Vagina (tissue), 2 donors: ENCODE data around the gene TYR. TPM values are rescaled to one million over a fixed set of nuclear protein-coding genes. Genes with fewer than 3 reads are reported as not detected.

Source experiments
- DNase-seq, 2 donors: peaks; one replicate each; pipeline ENCODE4 v3.0.0-alpha.2; 2017; ENCODE audit errors: extremely low spot score in 2 of 2
- H3K27ac ChIP-seq: fragments of 200-600 bp; sonication (generic); one replicate; pipeline ENCODE4 v1.5.1; 2019
- H3K27me3 ChIP-seq: fragments of 200-600 bp; sonication (generic); one replicate; pipeline ENCODE4 v1.5.1; 2019
- H3K36me3 ChIP-seq, 2 donors: fragments of 200-600 bp; sonication (generic); one replicate each; pipeline ENCODE4 v1.5.1; 2017 to 2019
- H3K4me1 ChIP-seq: fragments of 200-600 bp; sonication (generic); one replicate; pipeline ENCODE4 v1.5.1; 2019
- H3K4me3 ChIP-seq, 2 donors: fragments of 200-600 bp; sonication (generic); 1 replicate in 1 of 2; 2 replicates in 1 of 2; pipeline ENCODE4 v1.5.1; 2016 to 2019
- H3K9me3 ChIP-seq: fragments of 200-600 bp; sonication (generic); one replicate; pipeline ENCODE4 v1.5.1; 2019
- CTCF ChIP-seq, 3 experiments: fragments of 450-650 bp in 2 of 3; fragments of 200-600 bp in 1 of 3; sonication (generic) in 1 of 3; IDR thresholded peaks; one replicate each; pipeline ENCODE4 v1.5.1; 2017 to 2019; ENCODE audit warnings: antibody characterized with exemption in 3 of 3, mild to moderate bottlenecking in 2 of 3, moderate library complexity in 2 of 3
- POLR2A ChIP-seq, 2 donors: fragments of 450-650 bp; IDR thresholded peaks; one replicate each; pipeline ENCODE4 v1.6.1; 2017; ENCODE audit warnings: antibody characterized with exemption in 2 of 2, mild to moderate bottlenecking in 2 of 2, moderate library complexity in 2 of 2
- POLR2AphosphoS5 ChIP-seq, 2 donors: sonication (generic); formaldehyde crosslinking; IDR thresholded peaks; one replicate each; pipeline ENCODE4 v1.9.0; 2017; ENCODE audit warnings: antibody characterized with exemption in 2 of 2, mild to moderate bottlenecking in 2 of 2, low read depth in 1 of 2; ENCODE audit not compliant: insufficient read depth in 1 of 2
- intact Hi-C: fragments of 100-400 bp; cut with DNase I; formaldehyde crosslinking; loops from one replicate; pipeline ENCODE4 v1.15.1; 2023
- total RNA-seq: library from RNA; depleted of rRNA; stranded (reverse); fragments of >200 nt; gene quantifications from one replicate; pipeline ENCODE4 v1.2.3, GENCODE V29; 2016

The TYR gene
- not detected for total RNA-seq

- no peaks in the 10 kb centered on the region for H3K9me3 ChIP-seq
- TF ChIP-seq POLR2AphosphoS5 (IDR thresholded peaks at IDR 0.05; ENCODE audit: insufficient read depth in 1 of 2, low read depth in 1 of 2) (no peak), POLR2A (IDR thresholded peaks at IDR 0.05) (no peak), CTCF (IDR thresholded peaks at IDR 0.05) (no peak)
- H3K27ac ChIP-seq: no peak within 1 kb of the TSS
- intact Hi-C loops: no loop called here
- no peaks in the 10 kb centered on the region for H3K27me3 ChIP-seq
- no peak for DNase-seq
- no peaks in the 10 kb centered on the region for H3K4me1 ChIP-seq
- no peak within 1 kb of the TSS for H3K4me3 ChIP-seq
- H3K36me3 ChIP-seq: no peaks in the 10 kb centered on the region
Observed at GRCh38 chr11:89177691-89178231, at the start of gene TYR. TYR (plus strand) TSS chr11:89177875; CDS start chr11:89177954, 79 bp downstream.

GRCh38 chr11:89136606-89137005 lies 41.1 kb upstream of the TYR start:
- intact Hi-C loops: no loop called here
- DNase-seq: no peak
- H3K4me1 ChIP-seq: no peaks in the 10 kb centered on the region
- no peak overlapping the region for H3K4me3 ChIP-seq
- H3K9me3 ChIP-seq: no peaks in the 10 kb centered on the region
- no peak overlapping the region for H3K27ac ChIP-seq
- TF ChIP-seq CTCF (IDR thresholded peaks at IDR 0.05): no peak
- TF ChIP-seq POLR2A (IDR thresholded peaks at IDR 0.05): no peak
- TF ChIP-seq POLR2AphosphoS5 (IDR thresholded peaks at IDR 0.05; ENCODE audit: insufficient read depth in 1 of 2, low read depth in 1 of 2): no peak
- H3K27me3 ChIP-seq: no peaks in the 10 kb centered on the region
- no peaks in the 10 kb centered on the region for H3K36me3 ChIP-seq

GRCh38 chr11:89147229-89147628 lies 30.4 kb upstream of the TYR start:
- intact Hi-C loops: no loop called here

GRCh38 chr11:89159974-89160373 lies 17.7 kb upstream of the TYR start:
- DNase-seq: no peak
- no peaks in the 10 kb centered on the region for H3K27me3 ChIP-seq
- no peaks in the 10 kb centered on the region for H3K4me1 ChIP-seq
- no peak overlapping the region for H3K4me3 ChIP-seq
- H3K36me3 ChIP-seq: no peaks in the 10 kb centered on the region
- H3K9me3 ChIP-seq: no peaks in the 10 kb centered on the region
- H3K27ac ChIP-seq: no peak overlapping the region
- intact Hi-C loops: no loop called here
- TF ChIP-seq POLR2A (IDR thresholded peaks at IDR 0.05) (no peak), POLR2AphosphoS5 (IDR thresholded peaks at IDR 0.05; ENCODE audit: insufficient read depth in 1 of 2, low read depth in 1 of 2) (no peak), CTCF (IDR thresholded peaks at IDR 0.05) (no peak)

More at GRCh38 chr11:89147229-89147628, 30.4 kb upstream of the TYR start:
- TF ChIP-seq POLR2AphosphoS5 (IDR thresholded peaks at IDR 0.05; ENCODE audit: insufficient read depth in 1 of 2, low read depth in 1 of 2) (no peak), CTCF (IDR thresholded peaks at IDR 0.05) (no peak), POLR2A (IDR thresholded peaks at IDR 0.05) (no peak)
- Histone ChIP-seq H3K27ac (no peak overlapping the region), H3K36me3 (no peaks in the 10 kb centered on the region), H3K27me3 (no peaks in the 10 kb centered on the region), H3K9me3 (no peaks in the 10 kb centered on the region), H3K4me1 (no peaks in the 10 kb centered on the region), H3K4me3 (no peak overlapping the region)
- no peak for DNase-seq

GRCh38 chr11:89161949-89162348 lies 15.7 kb upstream of the TYR start:
- no peaks in the 10 kb centered on the region for H3K9me3 ChIP-seq
- DNase-seq: no peak
- intact Hi-C loops: no loop called here
- no peak overlapping the region for H3K4me3 ChIP-seq
- TF ChIP-seq CTCF (IDR thresholded peaks at IDR 0.05) (no peak), POLR2A (IDR thresholded peaks at IDR 0.05) (no peak), POLR2AphosphoS5 (IDR thresholded peaks at IDR 0.05; ENCODE audit: insufficient read depth in 1 of 2, low read depth in 1 of 2) (no peak)
- no peaks in the 10 kb centered on the region for H3K4me1 ChIP-seq
- no peak overlapping the region for H3K27ac ChIP-seq
- no peaks in the 10 kb centered on the region for H3K27me3 ChIP-seq
- H3K36me3 ChIP-seq: no peaks in the 10 kb centered on the region
